LNCaP clone FGC (cell line): ENCODE data around the gene SP3.

Experiments
- DNase-seq: peaks from one replicate; pipeline ENCODE4 v3.0.0-alpha.2; 2011; ENCODE audit warnings: low read depth
- H3K4me3 ChIP-seq: 2 replicates; pipeline ENCODE4 v1.5.1; 2011; ENCODE audit warnings: mild to moderate bottlenecking, low read depth, low read length, control low read depth
- TF ChIP-seq, protein P1 (sequence below): IDR thresholded peaks from 2 replicates; pipeline ENCODE4 v1.5.1; 2012; ENCODE audit warnings: mild to moderate bottlenecking; ENCODE audit not compliant: control insufficient read depth, insufficient read depth; ENCODE audit errors: extremely low read depth

SP3 gene

GRCh38 chr2:173874894-173875237, 90.3 kb downstream of the SP3 start:
- no peak for DNase-seq
- H3K4me3 ChIP-seq: no peak overlapping the region
- TF ChIP-seq, protein P1, sequence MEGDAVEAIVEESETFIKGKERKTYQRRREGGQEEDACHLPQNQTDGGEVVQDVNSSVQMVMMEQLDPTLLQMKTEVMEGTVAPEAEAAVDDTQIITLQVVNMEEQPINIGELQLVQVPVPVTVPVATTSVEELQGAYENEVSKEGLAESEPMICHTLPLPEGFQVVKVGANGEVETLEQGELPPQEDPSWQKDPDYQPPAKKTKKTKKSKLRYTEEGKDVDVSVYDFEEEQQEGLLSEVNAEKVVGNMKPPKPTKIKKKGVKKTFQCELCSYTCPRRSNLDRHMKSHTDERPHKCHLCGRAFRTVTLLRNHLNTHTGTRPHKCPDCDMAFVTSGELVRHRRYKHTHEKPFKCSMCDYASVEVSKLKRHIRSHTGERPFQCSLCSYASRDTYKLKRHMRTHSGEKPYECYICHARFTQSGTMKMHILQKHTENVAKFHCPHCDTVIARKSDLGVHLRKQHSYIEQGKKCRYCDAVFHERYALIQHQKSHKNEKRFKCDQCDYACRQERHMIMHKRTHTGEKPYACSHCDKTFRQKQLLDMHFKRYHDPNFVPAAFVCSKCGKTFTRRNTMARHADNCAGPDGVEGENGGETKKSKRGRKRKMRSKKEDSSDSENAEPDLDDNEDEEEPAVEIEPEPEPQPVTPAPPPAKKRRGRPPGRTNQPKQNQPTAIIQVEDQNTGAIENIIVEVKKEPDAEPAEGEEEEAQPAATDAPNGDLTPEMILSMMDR: no peak

DNA sequence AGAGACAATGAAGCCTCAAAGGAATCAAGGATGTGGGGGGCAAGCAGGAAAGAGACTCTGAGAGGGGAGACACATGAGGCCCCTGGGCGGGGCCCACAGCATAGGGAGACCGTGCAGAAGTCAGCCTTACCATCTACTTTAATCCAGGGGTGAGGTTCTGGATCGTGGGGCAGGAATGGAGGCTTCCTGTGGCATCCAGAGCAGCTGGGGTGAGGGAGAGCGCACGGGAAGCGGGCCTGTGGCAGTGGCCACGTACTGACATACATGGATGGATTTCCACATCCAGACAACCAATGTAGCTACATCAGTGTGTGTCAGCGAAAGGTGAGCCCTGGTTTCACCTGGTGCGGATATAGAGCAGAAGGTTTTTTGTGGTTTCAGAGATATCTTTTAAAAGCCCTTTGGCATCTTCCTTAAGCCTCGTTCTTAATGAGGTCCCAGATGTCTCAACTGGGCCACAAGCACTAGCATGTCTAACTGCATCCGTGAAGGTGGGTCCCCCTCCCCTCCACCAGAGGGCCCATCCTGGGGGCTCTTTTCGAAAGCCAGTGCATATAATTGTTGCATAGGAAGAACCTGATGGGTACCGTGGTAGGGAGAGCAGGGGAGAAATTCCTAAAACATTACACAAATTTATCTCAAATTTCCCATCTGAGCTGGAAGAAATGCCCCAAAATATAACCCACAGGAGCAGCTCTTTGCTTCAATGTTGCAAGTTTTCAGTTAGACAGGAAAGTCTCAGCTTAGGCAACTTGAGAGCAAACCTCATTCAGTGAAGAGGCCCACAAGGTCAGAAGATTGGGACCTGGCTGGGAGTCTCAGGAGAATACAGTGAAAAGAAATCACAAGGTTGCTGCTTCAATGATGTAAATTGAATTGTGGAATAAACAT, 90.9 kb downstream of the SP3 start:
- TF ChIP-seq, protein P1: no peak
- H3K4me3 ChIP-seq: no peak overlapping the region
- no peak for DNase-seq

DNA sequence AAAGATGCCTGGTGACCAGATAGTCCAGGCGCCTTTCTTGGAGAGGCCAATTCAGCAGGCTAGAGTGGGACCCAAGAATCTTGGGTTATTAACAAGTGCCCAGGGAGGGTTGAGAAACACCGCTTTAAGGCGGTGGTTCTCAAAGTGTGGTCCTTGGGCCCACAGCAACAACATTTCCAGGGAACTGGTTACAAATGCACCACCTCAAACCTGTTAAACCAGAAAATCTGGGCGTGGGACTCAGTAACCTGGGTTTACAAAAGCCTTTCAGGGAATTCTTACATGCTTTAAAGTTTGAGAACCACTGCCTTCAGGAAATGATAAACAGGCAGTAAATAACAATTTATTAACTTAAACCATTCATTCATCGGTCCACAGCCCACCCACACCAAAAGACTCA, 92.5 kb downstream of the SP3 start:
- TF ChIP-seq, protein P1: no peak
- H3K4me3 ChIP-seq: no peak overlapping the region
- DNase-seq: no peak

GRCh38 chr2:173869244-173870229, 95.6 kb downstream of the SP3 start:
- TF ChIP-seq, protein P1: no peak
- DNase-seq: no peak
- no peak overlapping the region for H3K4me3 ChIP-seq

DNA sequence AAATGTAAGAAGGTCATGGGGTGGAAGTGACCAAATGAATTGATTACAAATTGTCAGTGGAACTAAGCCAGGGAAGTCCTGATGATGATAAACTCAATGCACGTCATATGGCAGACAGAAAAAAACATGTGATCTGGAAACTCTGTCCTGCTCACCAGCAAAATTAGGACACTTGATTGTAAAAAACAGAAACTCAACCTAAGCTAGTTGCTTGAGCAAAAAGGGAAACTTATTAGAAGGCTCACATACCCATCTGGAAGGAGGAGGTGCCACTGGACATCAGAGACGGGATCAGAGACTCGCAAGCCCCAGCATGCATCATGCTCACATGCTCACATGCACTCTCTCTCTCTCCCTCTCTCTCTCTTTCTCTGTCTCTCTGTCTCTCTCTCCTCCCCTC, 96.8 kb downstream of the SP3 start:
- TF ChIP-seq, protein P1: no peak
- no peak overlapping the region for H3K4me3 ChIP-seq
- no peak for DNase-seq

DNA sequence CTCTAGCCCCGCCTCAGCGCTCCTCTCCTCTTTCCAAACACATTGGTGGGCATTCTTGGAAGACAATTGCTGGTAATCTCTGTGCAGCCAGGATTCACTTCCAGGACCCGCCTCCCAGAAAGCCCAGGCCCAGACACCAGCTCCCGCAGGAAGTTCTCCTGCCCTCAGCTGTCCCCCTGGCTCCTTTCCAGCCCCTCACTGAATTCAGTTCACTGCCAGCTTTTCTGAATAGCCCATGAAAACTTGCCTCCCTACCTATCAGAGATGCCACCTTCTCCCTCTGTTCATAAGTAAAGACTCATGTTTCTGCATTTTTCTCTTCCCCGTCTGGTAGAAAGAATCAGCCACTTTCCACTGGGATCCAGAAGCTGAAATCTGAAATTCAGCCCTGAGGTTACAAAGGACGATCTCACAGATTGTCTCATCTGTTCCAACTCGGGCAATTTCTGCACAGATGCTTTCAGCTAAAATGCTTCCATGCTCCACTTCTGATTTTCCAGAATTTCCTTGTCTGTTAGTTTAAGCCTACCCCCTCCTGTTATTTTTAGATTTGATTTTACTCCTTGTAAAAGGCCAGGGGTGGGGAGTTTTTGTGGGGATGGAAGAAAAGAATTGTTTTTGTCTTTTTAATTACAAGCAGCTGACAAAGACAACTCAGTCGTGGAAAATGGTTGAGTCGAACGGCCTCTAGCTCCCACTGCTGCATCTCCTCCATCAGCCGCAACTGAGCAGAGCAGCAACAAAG, 98.1 kb downstream of the SP3 start:
- H3K4me3 ChIP-seq: no peak overlapping the region
- no peak for DNase-seq
- TF ChIP-seq, protein P1: no peak
